H1 (cell line): Measurements from ENCODE around the gene PHGDH. TPM values are rescaled to one million over a fixed set of nuclear protein-coding genes. Genes with fewer than 3 reads are reported as not detected.
A peak's percentile ranks its signal among the peaks of the same experiment; 100 is the strongest.

Experiments
- E2F6 ChIP-seq: IDR thresholded peaks from 2 replicates; pipeline ENCODE4 v1.6.1; 2012; ENCODE audit warnings: inconsistent platforms
- GABPA ChIP-seq: IDR thresholded peaks from 2 replicates; pipeline ENCODE4 v1.6.1; 2011; ENCODE audit warnings: mild to moderate bottlenecking, low read length, moderate library complexity, borderline replicate concordance; ENCODE audit not compliant: insufficient read depth
- JUN ChIP-seq: IDR thresholded peaks from 2 replicates; pipeline ENCODE4 v1.6.1; 2011; ENCODE audit warnings: low read depth, mild to moderate bottlenecking, improper control_type of control experiment, low read length
- JUND ChIP-seq: IDR thresholded peaks from 2 replicates; pipeline ENCODE4 v1.6.1; 2011; ENCODE audit warnings: mild to moderate bottlenecking, improper control_type of control experiment, low read length
- POLR2A ChIP-seq, 2 experiments: IDR thresholded peaks; 1 replicate in 1 of 2; 2 replicates in 1 of 2; pipeline ENCODE4 v1.6.1; 2011; ENCODE audit warnings: low read depth in 2 of 2, low read length in 2 of 2, mild to moderate bottlenecking in 2 of 2; ENCODE audit errors: control extremely low read depth in 1 of 2
- POU5F1 ChIP-seq: IDR thresholded peaks from 2 replicates; pipeline ENCODE4 v1.6.1; 2011; ENCODE audit warnings: low read depth, mild to moderate bottlenecking, low read length, moderate library complexity
- RAD21 ChIP-seq, 2 experiments: IDR thresholded peaks in 1 of 2; conservative IDR thresholded peaks in 1 of 2; 2 replicates each; pipeline ENCODE4 v1.6.1; 2011; ENCODE audit warnings: low read depth in 2 of 2, low read length in 2 of 2, improper control_type of control experiment in 1 of 2, inconsistent platforms in 1 of 2, mild to moderate bottlenecking in 1 of 2, moderate library complexity in 1 of 2
- RXRA ChIP-seq: IDR thresholded peaks from 2 replicates; pipeline ENCODE4 v1.6.1; 2011; ENCODE audit warnings: low read depth, mild to moderate bottlenecking, low read length, moderate library complexity; ENCODE audit not compliant: insufficient read depth
- SAP30 ChIP-seq: fragments of 300-600 bp; sonication (generic); IDR thresholded peaks from 2 replicates; pipeline ENCODE4 v1.7.1; 2012; ENCODE audit warnings: low read length, moderate library complexity, mild to moderate bottlenecking, inconsistent platforms; ENCODE audit not compliant: insufficient read depth, insufficient replicate concordance
- SIRT6 ChIP-seq: IDR thresholded peaks from one replicate; pipeline ENCODE4 v1.7.1; 2012; ENCODE audit warnings: low read length, inconsistent platforms
- TAF7 ChIP-seq: optimal IDR thresholded peaks from 2 replicates; pipeline ENCODE3; 2011; ENCODE audit warnings: low read depth, mild to moderate bottlenecking, inconsistent platforms, low read length, moderate library complexity, borderline replicate concordance
- TBP ChIP-seq: IDR thresholded peaks from 2 replicates; pipeline ENCODE4 v1.6.1; 2011; ENCODE audit warnings: low read depth, low read length, improper control_type of control experiment
- polyA plus RNA-seq, 7 experiments: library from polyadenylated mRNA; depleted of rRNA in 3 of 7; stranded (reverse) in 5 of 7; unstranded in 2 of 7; fragments of >200 nt in 5 of 7; fragments of 200-250 nt in 2 of 7; gene quantifications; 1 replicate in 5 of 7; 2 replicates in 1 of 7; 4 replicates in 1 of 7; pipeline versions ENCODE4 v1.2.1 to v1.2.3, GENCODE V29; 2011 to 2013; ENCODE audit warnings: missing spikeins in 2 of 7, mixed read lengths in 2 of 7
- total RNA-seq: library from RNA; stranded (reverse); fragmentation: NEBNext Ultra II Directional; extraction: Animal tissue kit (Norgen Biotek cat#: 25700); gene quantifications from 2 replicates; pipeline ENCODE4 v1.2.1, GENCODE V29; 2021

PHGDH gene
- total and polyA plus RNA-seq, 2 of the 8 experiments (the other 6 are each of a cell fraction or from before 2014, with no cell fraction given) = 358 to 687 TPM

GRCh38 chr1:119679223-119679622 lies 32.5 kb upstream of the PHGDH start (continued):
- no peak for TF ChIP-seq JUND
- no peak for TF ChIP-seq E2F6
- TF ChIP-seq SAP30 = no peak
- TF ChIP-seq RAD21 (IDR thresholded peaks at IDR 0.05 in 1 of 2, conservative IDR thresholded peaks at IDR 0.05 in 1 of 2; ENCODE audit: low read depth in 2 of 2, low read length in 2 of 2) = no peak
- no peak for TF ChIP-seq SIRT6
- TF ChIP-seq POLR2A (IDR thresholded peaks at IDR 0.05; ENCODE audit: control extremely low read depth in 1 of 2, low read depth in 2 of 2, low read length in 2 of 2) = peak in 1 of 2 experiments; percentile 49; a peak in 1 of 3 replicates
- no peak for TF ChIP-seq POU5F1
- no peak for TF ChIP-seq JUN
- TF ChIP-seq GABPA = no peak
- TF ChIP-seq RXRA = no peak
- TF ChIP-seq TBP = no peak
- no peak for TF ChIP-seq TAF7
